ENCODE measurements around the gene S100Z.
"Not testable (repeated sequence)": the region's sequence is repeated elsewhere in the genome, so short reads cannot be mapped to it uniquely, and the experiment has no call there.

Gene S100Z

GRCh38 chr5:76849419-76850291 is at the start of gene S100Z:
Gene S100Z, plus strand, starts transcription at chr5:76850014. Its CDS starts 25,346 bp downstream, at chr5:76875360.
- DNase-seq (ENCODE audit: low read depth in 2 of 2): peak; percentile 21 to 32

- DNase-seq (ENCODE audit: low read depth in 2 of 2): no peak
Observed at GRCh38 chr5:76800579-76800978, 49.2 kb upstream of the S100Z start.

- no peak for DNase-seq (ENCODE audit: low read depth in 2 of 2)
Observed at GRCh38 chr5:76801159-76801802, 48.5 kb upstream of the S100Z start.

GRCh38 chr5:76801803-76802195 is 48.0 kb upstream of the S100Z start:
- no peak for DNase-seq (ENCODE audit: low read depth in 2 of 2)

- no peak for DNase-seq (ENCODE audit: low read depth in 2 of 2)
Observed at GRCh38 chr5:76804266-76804665, 45.5 kb upstream of the S100Z start.

- DNase-seq (ENCODE audit: low read depth in 2 of 2): no peak
Observed at GRCh38 chr5:76805821-76806505, 43.9 kb upstream of the S100Z start.

GRCh38 chr5:76807296-76807695 is 42.5 kb upstream of the S100Z start:
- DNase-seq (ENCODE audit: low read depth in 2 of 2): no peak

- DNase-seq (ENCODE audit: low read depth in 2 of 2): no peak
Observed at GRCh38 chr5:76808141-76808691, 41.6 kb upstream of the S100Z start.

GRCh38 chr5:76809141-76809540 is 40.7 kb upstream of the S100Z start:
- DNase-seq (ENCODE audit: low read depth in 2 of 2): no peak

- no peak for DNase-seq (ENCODE audit: low read depth in 2 of 2)
Observed at GRCh38 chr5:76810236-76810635, 39.6 kb upstream of the S100Z start.

GRCh38 chr5:76811214-76811613 is 38.6 kb upstream of the S100Z start:
- DNase-seq (ENCODE audit: low read depth in 2 of 2): no peak

GRCh38 chr5:76812209-76812608 is 37.6 kb upstream of the S100Z start:
- not testable (repeated sequence) for DNase-seq (ENCODE audit: low read depth in 2 of 2)

- DNase-seq (ENCODE audit: low read depth in 2 of 2): no peak
Observed at GRCh38 chr5:76813982-76814562, 35.7 kb upstream of the S100Z start.

GRCh38 chr5:76816110-76816831 is 33.5 kb upstream of the S100Z start:
- DNase-seq (ENCODE audit: low read depth in 2 of 2): no peak

GRCh38 chr5:76818844-76819831 is 30.7 kb upstream of the S100Z start, which contains the start of gene F2RL1:
Gene F2RL1, plus strand, starts transcription at chr5:76819030. Its CDS starts 153 bp downstream, at chr5:76819183.
- DNase-seq (ENCODE audit: low read depth in 2 of 2): peak in 1 of 2 donors; percentile 32

GRCh38 chr5:76819851-76820525 is 29.8 kb upstream of the S100Z start:
- no peak for DNase-seq (ENCODE audit: low read depth in 2 of 2)

GRCh38 chr5:76820526-76820890 is 29.3 kb upstream of the S100Z start:
- no peak for DNase-seq (ENCODE audit: low read depth in 2 of 2)

- no peak for DNase-seq (ENCODE audit: low read depth in 2 of 2)
Observed at GRCh38 chr5:76821136-76821535, 28.7 kb upstream of the S100Z start.

- DNase-seq (ENCODE audit: low read depth in 2 of 2): not testable (repeated sequence)
Observed at GRCh38 chr5:76822105-76822731, 27.6 kb upstream of the S100Z start.
